GM21360 (cell line): ENCODE results near the gene MAP3K3.

Experiments used
- ATAC-seq: cut with Tn5 transposase; IDR thresholded peaks from one replicate; pipeline ENCODE4 v1.9.1; 2021; ENCODE audit warnings: mild to moderate bottlenecking, moderate library complexity; ENCODE audit not compliant: unreplicated experiment

Gene MAP3K3

GRCh38 chr17:63621684-63622573 lies at the start of gene MAP3K3:
Gene MAP3K3 (plus strand): TSS chr17:63622417. CDS start chr17:63622760, 343 bp downstream.
- ATAC-seq, result peak; percentile 89

GRCh38 chr17:63573634-63574033 lies 48.6 kb upstream of the MAP3K3 start:
- ATAC-seq, result no peak

GRCh38 chr17:63578027-63578768 lies 44.0 kb upstream of the MAP3K3 start:
- ATAC-seq, result no peak

GRCh38 chr17:63578769-63579111 lies 43.5 kb upstream of the MAP3K3 start:
- no peak for ATAC-seq

- ATAC-seq, result no peak
Observed at GRCh38 chr17:63579633-63580032, 42.6 kb upstream of the MAP3K3 start.

GRCh38 chr17:63587770-63588169 lies 34.4 kb upstream of the MAP3K3 start:
- no peak for ATAC-seq

GRCh38 chr17:63588797-63589196 lies 33.4 kb upstream of the MAP3K3 start:
- ATAC-seq, result no peak

GRCh38 chr17:63589646-63590045 lies 32.6 kb upstream of the MAP3K3 start:
- no peak for ATAC-seq

- ATAC-seq, result no peak
Observed at GRCh38 chr17:63592797-63593196, 29.4 kb upstream of the MAP3K3 start.

- ATAC-seq, result no peak
Observed at GRCh38 chr17:63595132-63595531, 27.1 kb upstream of the MAP3K3 start.

GRCh38 chr17:63596856-63597586 lies 25.2 kb upstream of the MAP3K3 start:
- no peak for ATAC-seq

- ATAC-seq, result no peak
Observed at GRCh38 chr17:63598281-63598680, 23.9 kb upstream of the MAP3K3 start.

GRCh38 chr17:63600569-63601438 lies 21.4 kb upstream of the MAP3K3 start, which contains the start of gene TACO1:
Gene TACO1 (plus strand): TSS chr17:63600895. CDS start chr17:63601084, 189 bp downstream.
- ATAC-seq, result peak; percentile 82

- no peak for ATAC-seq
Observed at GRCh38 chr17:63601439-63602371, 20.5 kb upstream of the MAP3K3 start.

- ATAC-seq, result no peak
Observed at GRCh38 chr17:63609816-63610573, 12.2 kb upstream of the MAP3K3 start.

GRCh38 chr17:63610854-63611253 lies 11.4 kb upstream of the MAP3K3 start:
- no peak for ATAC-seq

- no peak for ATAC-seq
Observed at GRCh38 chr17:63611354-63611753, 10.9 kb upstream of the MAP3K3 start.

GRCh38 chr17:63613663-63614062 lies 8.6 kb upstream of the MAP3K3 start:
- ATAC-seq, result no peak
